ENCODE data around the gene MTLN. TPM values are rescaled to one million over a fixed set of nuclear protein-coding genes. Genes with fewer than 3 reads are reported as not detected.
"Not testable (repeated sequence)": the region's sequence is repeated elsewhere in the genome, so short reads cannot be mapped to it uniquely, and the experiment has no call there.

Gene MTLN
- 31.5 TPM for total RNA-seq

DNA sequence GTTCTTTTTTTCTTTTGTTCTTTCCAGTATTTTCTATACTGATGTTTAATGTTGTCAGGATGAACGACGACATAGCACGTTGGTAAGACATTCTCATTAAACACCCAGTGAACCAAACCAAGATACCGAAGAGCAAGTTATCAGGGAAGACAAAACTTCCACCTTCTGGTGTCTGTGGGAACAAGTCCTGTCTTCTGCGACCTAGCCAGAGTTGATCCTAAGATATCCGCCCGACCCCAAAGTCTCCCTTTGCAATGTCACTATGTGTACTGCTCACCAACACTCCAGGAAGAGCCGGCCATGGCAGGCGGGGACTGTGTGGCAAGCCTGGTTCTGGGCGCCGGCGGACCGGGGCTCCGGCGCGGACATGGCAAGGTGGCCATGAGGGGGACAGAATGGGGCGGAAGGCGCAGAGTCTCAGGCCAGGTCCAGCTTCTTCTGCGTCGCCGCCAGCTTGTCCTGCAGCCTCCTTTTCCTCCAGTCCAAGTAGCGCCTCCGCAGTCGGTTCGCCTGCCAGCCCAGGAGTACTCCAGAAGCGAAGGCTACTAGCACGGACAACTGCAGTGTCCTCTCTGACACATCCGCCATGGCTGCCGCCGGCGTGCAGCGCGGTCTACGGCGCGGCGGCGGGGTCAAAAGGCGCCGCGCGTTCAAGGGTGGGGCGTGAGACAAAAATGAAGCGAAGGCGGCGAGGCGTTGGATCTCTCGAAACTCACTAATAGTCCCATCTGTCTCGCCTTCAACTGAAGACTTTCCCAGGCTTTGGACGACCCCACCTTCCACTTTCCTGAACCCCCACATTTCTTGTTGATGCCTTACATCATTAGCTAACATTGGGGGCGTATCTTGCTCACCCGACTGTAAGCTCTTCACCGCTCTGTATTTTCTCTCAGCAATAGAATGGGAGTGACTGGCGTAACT, at the start of gene MTLN:
Gene MTLN (minus strand): TSS at position 610 of the 921 bp plus-strand sequence. CDS start 22 bp downstream, at position 588.
- DNase-seq (ENCODE audit: low read depth in 2 of 3, low spot score in 2 of 3) = peak; percentile 61 to 74 (median 74)

- DNase-seq (ENCODE audit: low read depth in 2 of 3, low spot score in 2 of 3) = not testable (repeated sequence)
These were observed 49.6 kb upstream of the MTLN start for GRCh38 chr2:110261910-110262309.

- not testable (repeated sequence) for DNase-seq (ENCODE audit: low read depth in 2 of 3, low spot score in 2 of 3)
These were observed 35.9 kb upstream of the MTLN start for GRCh38 chr2:110248081-110248795.

DNA sequence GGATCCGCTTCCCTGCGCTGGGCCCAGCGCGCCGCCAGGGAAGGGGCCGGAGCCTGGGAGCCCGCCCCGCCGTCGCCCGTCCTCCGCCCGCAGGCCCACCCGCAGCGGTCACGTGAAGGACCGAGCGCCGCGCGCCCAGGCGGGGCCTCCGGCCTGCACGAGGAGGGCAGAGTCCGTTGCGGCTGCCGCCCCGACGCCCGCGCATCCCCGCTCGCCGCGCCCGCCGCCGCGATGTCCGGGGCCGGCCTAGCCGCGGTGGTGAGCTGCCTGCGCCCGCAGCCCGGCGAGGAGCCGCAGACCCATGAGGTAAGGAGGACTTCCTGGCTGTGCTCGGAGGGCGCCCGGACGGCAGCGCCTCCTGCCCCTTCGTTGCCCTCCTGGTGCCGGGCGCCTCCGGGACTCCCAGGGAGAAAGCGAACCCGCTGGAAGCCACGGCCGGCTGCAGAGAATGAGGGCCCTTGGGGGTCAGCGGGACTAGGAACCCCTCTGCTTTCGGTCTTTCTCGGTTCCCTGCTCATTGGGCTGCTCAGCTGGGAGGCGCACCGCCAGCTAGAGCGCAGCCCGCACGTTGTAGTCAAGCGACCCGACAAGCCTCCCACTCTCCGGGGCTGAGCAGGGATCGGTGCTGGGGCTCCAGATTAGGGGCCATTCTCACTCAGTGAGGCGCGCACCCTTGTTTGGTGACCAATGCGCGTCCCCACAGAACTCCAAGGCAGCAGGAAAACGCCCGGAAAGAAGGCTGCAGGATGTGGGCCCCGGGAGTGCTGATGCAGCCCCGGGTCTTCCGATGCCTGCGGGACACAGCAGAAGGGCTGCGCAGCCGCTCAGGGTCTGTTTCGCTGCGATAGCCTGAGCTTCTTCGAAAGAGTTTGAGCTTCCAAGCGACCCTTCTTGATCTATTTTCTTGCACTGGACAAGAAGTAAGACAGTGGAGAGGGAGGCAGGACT, 33.4 kb upstream of the MTLN start:
- DNase-seq (ENCODE audit: low read depth in 2 of 3, low spot score in 2 of 3) = not testable (repeated sequence)

DNA sequence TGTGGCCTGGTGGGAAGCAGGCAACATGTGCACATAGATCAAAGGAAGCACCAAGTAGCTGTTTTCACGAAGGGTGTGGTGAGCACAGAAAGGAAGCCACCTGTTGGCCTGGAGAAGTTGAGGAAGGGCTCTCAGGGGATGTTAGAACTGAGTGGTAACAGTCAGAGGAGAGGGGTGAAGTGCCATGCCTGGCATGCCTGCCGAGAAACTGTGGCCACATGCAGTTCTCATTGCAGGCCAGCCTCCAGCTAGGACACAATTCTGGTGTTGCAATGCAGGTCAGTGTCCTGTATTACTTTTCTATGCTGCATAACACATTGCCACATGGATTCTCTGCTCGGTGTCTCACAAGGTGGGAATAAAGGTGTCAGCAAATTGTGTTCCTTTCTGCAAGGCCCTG, 30.9 kb upstream of the MTLN start:
- DNase-seq (ENCODE audit: low read depth in 2 of 3, low spot score in 2 of 3) = not testable (repeated sequence)

GRCh38 chr2:110234514-110234913, 22.2 kb upstream of the MTLN start:
- DNase-seq (ENCODE audit: low read depth in 2 of 3, low spot score in 2 of 3) = not testable (repeated sequence)

DNA sequence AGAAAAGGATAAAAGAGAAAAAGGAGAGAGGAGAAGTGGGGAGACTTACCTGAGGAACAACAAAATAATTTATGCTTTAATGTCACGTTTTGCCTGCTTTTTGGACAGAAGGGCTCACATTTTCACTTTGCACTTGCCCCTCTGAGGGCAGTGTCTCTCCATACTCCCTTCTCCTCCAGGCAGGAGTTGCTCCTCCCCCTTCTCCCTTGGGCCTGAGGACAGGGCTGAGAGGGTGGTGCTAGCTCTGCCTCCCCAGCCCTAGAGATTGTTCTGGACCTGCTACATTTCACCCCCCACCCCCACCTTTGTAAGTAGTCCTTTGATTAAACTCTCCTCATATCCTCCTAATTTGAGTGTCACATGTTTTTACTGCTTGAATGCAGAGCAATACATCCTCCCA, 17.5 kb upstream of the MTLN start:
- DNase-seq (ENCODE audit: low read depth in 2 of 3, low spot score in 2 of 3) = not testable (repeated sequence)

DNA sequence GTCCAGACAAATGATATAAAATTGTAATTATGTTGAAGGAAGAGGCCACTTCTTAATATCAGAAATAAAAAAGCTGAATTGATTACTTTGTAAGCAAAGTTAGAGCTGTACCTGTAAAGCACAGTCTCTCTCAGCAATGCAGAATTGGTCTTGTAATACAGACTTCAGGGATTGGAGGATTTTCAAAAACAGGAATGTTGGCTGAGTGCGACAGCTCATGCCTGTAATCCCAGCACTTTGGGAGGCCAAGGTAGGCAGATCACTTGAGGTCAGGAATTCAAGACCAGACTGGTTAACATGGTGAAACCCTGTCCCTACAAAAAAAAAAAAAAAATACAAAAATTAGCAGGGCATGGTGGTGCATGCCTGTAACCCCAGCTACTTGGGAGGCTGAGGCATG, 10.3 kb upstream of the MTLN start:
- not testable (repeated sequence) for DNase-seq (ENCODE audit: low read depth in 2 of 3, low spot score in 2 of 3)

GRCh38 chr2:110221938-110222337, 9.6 kb upstream of the MTLN start:
- DNase-seq (ENCODE audit: low read depth in 2 of 3, low spot score in 2 of 3) = no peak

DNA sequence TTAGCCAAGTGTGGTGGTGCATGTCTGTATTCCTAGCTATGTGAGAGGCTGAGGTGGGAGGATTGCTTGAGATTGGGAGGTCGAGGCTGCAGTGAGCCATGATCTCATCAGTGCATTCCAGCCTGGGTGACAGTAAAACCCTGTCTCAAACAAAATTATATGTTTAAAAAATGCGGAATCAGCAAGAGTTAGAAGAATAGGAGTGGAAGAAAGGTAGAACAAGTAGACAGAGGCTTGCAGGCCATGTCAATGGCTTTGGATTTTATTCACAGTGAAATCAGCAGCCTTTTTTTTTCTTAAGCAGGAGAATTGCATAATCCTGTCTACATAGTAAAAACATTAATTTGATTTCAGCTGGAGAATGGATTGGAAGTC, 7.8 kb upstream of the MTLN start:
- no peak for DNase-seq (ENCODE audit: low read depth in 2 of 3, low spot score in 2 of 3)

DNA sequence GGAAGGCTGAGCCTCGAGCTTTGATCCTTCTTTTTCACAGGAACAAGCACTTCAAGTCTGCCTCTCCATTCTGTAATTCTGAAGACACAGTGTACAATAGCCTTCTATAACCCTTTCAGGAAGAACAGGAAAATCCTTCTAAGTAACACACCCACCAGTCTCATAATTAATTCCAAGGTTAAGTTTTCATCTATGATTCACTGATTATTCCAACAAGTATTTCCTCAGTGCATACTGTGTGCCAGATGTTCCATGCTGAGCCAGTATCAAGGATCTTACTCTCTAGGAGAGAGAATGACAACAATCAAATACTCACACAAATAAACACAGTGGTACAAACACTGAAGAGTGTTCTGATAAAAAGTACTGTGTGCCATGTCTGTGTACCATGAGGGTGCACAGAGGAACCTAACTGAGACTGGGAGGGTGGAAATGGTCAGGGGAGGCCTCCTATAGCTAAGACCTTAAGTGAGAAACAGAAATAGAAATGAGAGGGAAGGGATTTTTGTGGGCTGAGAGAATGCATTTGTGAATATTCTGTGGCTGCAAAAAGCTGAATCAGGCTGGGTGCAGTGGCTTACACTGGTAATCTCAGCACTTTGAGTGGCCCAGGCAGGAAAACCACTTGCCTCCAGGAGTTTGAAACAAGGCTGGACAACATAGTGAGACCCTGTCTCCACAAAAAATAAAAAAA, 7.3 kb upstream of the MTLN start:
- DNase-seq (ENCODE audit: low read depth in 2 of 3, low spot score in 2 of 3) = no peak

GRCh38 chr2:110218889-110219288, 6.5 kb upstream of the MTLN start:
- not testable (repeated sequence) for DNase-seq (ENCODE audit: low read depth in 2 of 3, low spot score in 2 of 3)

GRCh38 chr2:110216803-110217202, 4.5 kb upstream of the MTLN start:
- DNase-seq (ENCODE audit: low read depth in 2 of 3, low spot score in 2 of 3) = no peak

DNA sequence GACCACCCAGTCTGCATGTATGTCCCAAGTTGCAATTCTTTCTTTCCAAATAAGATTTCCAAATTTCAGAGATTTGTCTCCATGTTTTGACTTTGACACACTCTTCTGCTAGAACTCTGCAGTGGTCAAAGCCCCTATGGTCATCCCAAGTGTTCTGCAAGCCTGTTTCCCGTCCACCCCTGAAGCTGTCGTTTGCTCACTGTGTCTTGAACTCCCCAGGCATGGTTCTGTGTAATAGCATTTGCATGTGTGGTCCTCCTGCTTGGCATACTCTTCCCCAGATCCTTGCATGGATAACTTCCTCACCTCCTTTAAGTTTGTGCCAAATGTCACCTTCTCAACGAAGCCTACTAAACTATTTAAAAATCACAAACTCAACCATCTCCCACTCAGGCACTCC, 3.9 kb upstream of the MTLN start:
- no peak for DNase-seq (ENCODE audit: low read depth in 2 of 3, low spot score in 2 of 3)

DNA sequence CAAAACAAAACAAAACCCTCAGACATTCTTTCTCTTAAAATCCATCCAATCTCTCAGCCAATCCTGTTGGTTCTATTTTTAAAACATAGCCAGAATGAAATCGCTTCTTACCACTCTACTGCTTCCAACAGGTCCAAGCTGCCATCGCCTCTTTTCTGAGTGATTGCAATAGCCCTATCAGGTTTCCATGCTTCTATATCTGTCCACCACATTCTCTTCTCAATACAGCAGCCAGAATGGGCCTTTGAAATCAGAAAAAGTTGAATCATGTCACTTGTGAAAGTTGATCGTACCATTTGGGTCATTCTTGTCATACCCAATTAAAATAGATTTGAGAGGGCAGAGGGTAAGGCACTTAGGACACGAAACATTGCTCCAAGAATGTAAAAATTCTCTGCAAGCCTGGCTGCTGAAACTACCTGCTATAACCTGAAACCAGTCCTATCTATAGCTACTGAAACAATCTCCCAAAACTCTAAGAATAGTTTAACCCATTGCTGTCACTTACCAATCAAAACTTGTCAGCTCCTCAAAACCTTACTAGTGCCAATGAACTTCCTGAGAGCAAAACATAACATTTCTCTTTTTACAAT, 3.3 kb upstream of the MTLN start:
- DNase-seq (ENCODE audit: low read depth in 2 of 3, low spot score in 2 of 3) = no peak

- DNase-seq (ENCODE audit: low read depth in 2 of 3, low spot score in 2 of 3) = no peak
These were observed 2.7 kb upstream of the MTLN start for GRCh38 chr2:110215091-110215490.

DNA sequence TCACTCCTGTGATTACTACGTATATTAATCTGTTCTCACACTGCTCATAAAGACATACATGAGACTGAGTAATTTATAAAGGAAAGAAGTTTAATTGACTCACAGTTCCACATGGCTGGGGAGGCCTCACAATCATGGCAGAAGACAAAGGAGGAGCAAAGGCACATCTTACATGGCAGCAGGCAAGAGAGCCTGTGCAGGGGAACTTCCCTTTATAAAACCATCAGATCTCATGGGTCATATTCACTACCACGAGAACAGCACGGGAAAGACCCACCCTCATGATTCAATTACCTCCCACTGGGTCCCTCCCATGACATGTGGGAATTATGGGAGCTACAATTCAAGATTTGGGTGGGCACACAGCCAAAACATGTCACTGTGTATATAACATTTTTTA, 1.2 kb upstream of the MTLN start:
- not testable (repeated sequence) for DNase-seq (ENCODE audit: low read depth in 2 of 3, low spot score in 2 of 3)

DNA sequence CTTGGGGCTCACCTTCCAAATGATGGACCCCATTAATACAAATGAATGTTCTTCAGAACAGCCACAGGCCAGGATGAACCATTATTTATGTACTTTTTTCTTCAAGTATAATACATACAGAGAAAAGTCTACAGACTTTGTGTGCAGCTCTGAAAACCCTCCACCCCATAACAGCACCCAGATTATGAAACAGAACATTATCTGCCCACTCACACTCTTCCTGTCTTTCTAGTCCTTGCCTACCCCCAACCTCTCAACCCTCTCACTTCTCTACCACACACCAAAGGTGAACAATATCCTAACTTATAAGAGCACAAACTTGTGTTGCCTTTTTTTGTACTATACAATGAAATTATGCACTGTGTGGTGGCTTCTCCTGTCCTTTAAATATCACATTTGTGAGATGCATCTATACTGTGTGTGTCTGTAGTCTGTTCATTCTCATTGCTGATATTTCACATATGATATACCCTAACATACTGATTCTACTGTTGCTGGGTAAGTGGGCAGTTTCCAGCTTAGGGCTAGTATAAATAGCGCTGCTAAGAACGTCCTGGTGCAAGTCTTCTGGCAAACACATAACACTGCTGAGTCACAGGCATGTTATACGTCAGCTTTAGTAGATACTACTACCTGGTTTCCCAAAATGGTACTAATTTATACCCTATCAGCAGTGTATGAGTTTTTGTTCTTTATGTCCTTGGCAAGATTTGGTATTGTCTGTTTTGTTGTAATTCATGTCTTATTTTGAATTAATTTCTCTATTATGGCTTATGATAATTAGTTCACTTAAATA, 6.5 kb downstream of the MTLN start:
- peak in 2 of 3 donors; percentile 14 to 15 for DNase-seq (ENCODE audit: low read depth in 2 of 3, low spot score in 2 of 3)
